Measurements from ENCODE around the gene KIR2DL1.
"Not testable (repeated sequence)": the region's sequence is repeated elsewhere in the genome, so short reads cannot be mapped to it uniquely, and the experiment has no call there.

Gene KIR2DL1

GRCh38 chr19:54769646-54770045, at the start of gene KIR2DL1:
Gene KIR2DL1 (plus strand): TSS chr19:54769793. CDS start chr19:54769851, 58 bp downstream.
- not testable (repeated sequence) for H3K36me3 ChIP-seq, H3K9me3 ChIP-seq

GRCh38 chr19:54724142-54724541, 45.5 kb upstream of the KIR2DL1 start, which contains the start of gene KIR3DL3:
Gene KIR3DL3 (plus strand): TSS chr19:54724442. CDS start chr19:54724497, 55 bp downstream.
- no peak for TF ChIP-seq CTCF (IDR thresholded peaks at IDR 0.05)
- peaks cover 4% of the 10 kb centered on the region for H3K27me3 ChIP-seq
- H3K4me1 ChIP-seq (ENCODE audit: control insufficient read depth in 1 of 2, insufficient read depth in 1 of 2, low read depth in 1 of 2, low read length in 1 of 2): no peaks in the 10 kb centered on the region
- no peaks in the 10 kb centered on the region for H3K9me3 ChIP-seq
- no peak within 1 kb of the TSS for H3K27ac ChIP-seq
- no peaks in the 10 kb centered on the region for H3K36me3 ChIP-seq
- no peak within 1 kb of the TSS for H3K4me3 ChIP-seq (ENCODE audit: low read depth in 1 of 2, low read length in 1 of 2)

More at GRCh38 chr19:54769646-54770045, at the start of gene KIR2DL1:
- not testable (repeated sequence) for H3K27ac ChIP-seq; H3K4me3 ChIP-seq (ENCODE audit: low read depth in 1 of 2, low read length in 1 of 2); H3K4me1 ChIP-seq (ENCODE audit: control insufficient read depth in 1 of 2, insufficient read depth in 1 of 2, low read depth in 1 of 2, low read length in 1 of 2); H3K27me3 ChIP-seq

- TF ChIP-seq CTCF (IDR thresholded peaks at IDR 0.05): no peak
- Histone ChIP-seq H3K36me3 (no peaks in the 10 kb centered on the region), H3K27ac (no peak overlapping the region), H3K9me3 (no peaks in the 10 kb centered on the region), H3K4me3 (ENCODE audit: low read depth in 1 of 2, low read length in 1 of 2) (no peak overlapping the region), H3K4me1 (ENCODE audit: control insufficient read depth in 1 of 2, insufficient read depth in 1 of 2, low read depth in 1 of 2, low read length in 1 of 2) (no peaks in the 10 kb centered on the region), H3K27me3 (peaks cover 9% of the 10 kb centered on the region)
Measured at GRCh38 chr19:54724644-54725043, 44.9 kb upstream of the KIR2DL1 start.

GRCh38 chr19:54725321-54725720, 44.3 kb upstream of the KIR2DL1 start:
- Histone ChIP-seq H3K4me3 (ENCODE audit: low read depth in 1 of 2, low read length in 1 of 2) (no peak overlapping the region), H3K9me3 (no peaks in the 10 kb centered on the region), H3K4me1 (ENCODE audit: control insufficient read depth in 1 of 2, insufficient read depth in 1 of 2, low read depth in 1 of 2, low read length in 1 of 2) (no peaks in the 10 kb centered on the region), H3K27ac (no peak overlapping the region), H3K27me3 (peaks cover 13% of the 10 kb centered on the region), H3K36me3 (no peaks in the 10 kb centered on the region)
- TF ChIP-seq CTCF (IDR thresholded peaks at IDR 0.05): no peak

GRCh38 chr19:54727562-54727961, 42.0 kb upstream of the KIR2DL1 start:
- Histone ChIP-seq H3K4me1 (ENCODE audit: control insufficient read depth in 1 of 2, insufficient read depth in 1 of 2, low read depth in 1 of 2, low read length in 1 of 2) (no peaks in the 10 kb centered on the region), H3K36me3 (no peaks in the 10 kb centered on the region), H3K4me3 (ENCODE audit: low read depth in 1 of 2, low read length in 1 of 2) (no peak overlapping the region)

GRCh38 chr19:54728167-54728566, 41.4 kb upstream of the KIR2DL1 start:
- TF ChIP-seq CTCF (IDR thresholded peaks at IDR 0.05): no peak

More at GRCh38 chr19:54727562-54727961, 42.0 kb upstream of the KIR2DL1 start:
- H3K27ac ChIP-seq: no peak overlapping the region
- H3K9me3 ChIP-seq: no peaks in the 10 kb centered on the region
- TF ChIP-seq CTCF (IDR thresholded peaks at IDR 0.05): no peak
- H3K27me3 ChIP-seq: peaks cover 17% of the 10 kb centered on the region

More at GRCh38 chr19:54728167-54728566, 41.4 kb upstream of the KIR2DL1 start:
- Histone ChIP-seq H3K27me3 (peaks cover 17% of the 10 kb centered on the region), H3K4me1 (ENCODE audit: control insufficient read depth in 1 of 2, insufficient read depth in 1 of 2, low read depth in 1 of 2, low read length in 1 of 2) (no peaks in the 10 kb centered on the region), H3K27ac (no peak overlapping the region), H3K9me3 (no peaks in the 10 kb centered on the region), H3K4me3 (ENCODE audit: low read depth in 1 of 2, low read length in 1 of 2) (no peak overlapping the region), H3K36me3 (no peaks in the 10 kb centered on the region)
